AG09319 (cell line): ENCODE results near the gene UFD1.

Experiments used
- DNase-seq: peaks from one replicate; pipeline ENCODE4 v3.0.0-alpha.2; 2010; ENCODE audit warnings: low read depth; ENCODE audit errors: extremely low read depth
- CTCF ChIP-seq: IDR thresholded peaks from 2 replicates; pipeline ENCODE4 v1.5.1; 2011; ENCODE audit warnings: low read depth, mild to moderate bottlenecking, inconsistent platforms, low read length, moderate library complexity

UFD1 gene

GRCh38 chr22:19506212-19506611 lies 27.2 kb upstream of the UFD1 start:
- no peak for DNase-seq
- TF ChIP-seq CTCF = no peak

GRCh38 chr22:19505735-19506126 lies 26.7 kb upstream of the UFD1 start:
- DNase-seq = no peak
- TF ChIP-seq CTCF = no peak

- DNase-seq = no peak
- no peak for TF ChIP-seq CTCF
Observed at GRCh38 chr22:19504900-19505734, 26.1 kb upstream of the UFD1 start.

- TF ChIP-seq CTCF = no peak
- no peak for DNase-seq
Observed at GRCh38 chr22:19503869-19504268, 24.9 kb upstream of the UFD1 start.

- TF ChIP-seq CTCF = no peak
Observed at GRCh38 chr22:19503367-19503766, 24.4 kb upstream of the UFD1 start.

GRCh38 chr22:19501897-19502447 lies 23.0 kb upstream of the UFD1 start:
- TF ChIP-seq CTCF = no peak
- no peak for DNase-seq

More at GRCh38 chr22:19503367-19503766, 24.4 kb upstream of the UFD1 start:
- no peak for DNase-seq

- TF ChIP-seq CTCF = no peak
- DNase-seq = no peak
Observed at GRCh38 chr22:19499880-19500242, 20.9 kb upstream of the UFD1 start.
